HG03159 (cell line): ENCODE data around the gene FYN.
"Not testable (repeated sequence)": the region's sequence is repeated elsewhere in the genome, so short reads cannot be mapped to it uniquely, and the experiment has no call there.

Experiments used
- ATAC-seq: cut with Tn5 transposase; IDR thresholded peaks from one replicate; pipeline ENCODE4 v1.9.1; 2021; ENCODE audit warnings: mild to moderate bottlenecking, moderate library complexity; ENCODE audit not compliant: unreplicated experiment

FYN gene

DNA sequence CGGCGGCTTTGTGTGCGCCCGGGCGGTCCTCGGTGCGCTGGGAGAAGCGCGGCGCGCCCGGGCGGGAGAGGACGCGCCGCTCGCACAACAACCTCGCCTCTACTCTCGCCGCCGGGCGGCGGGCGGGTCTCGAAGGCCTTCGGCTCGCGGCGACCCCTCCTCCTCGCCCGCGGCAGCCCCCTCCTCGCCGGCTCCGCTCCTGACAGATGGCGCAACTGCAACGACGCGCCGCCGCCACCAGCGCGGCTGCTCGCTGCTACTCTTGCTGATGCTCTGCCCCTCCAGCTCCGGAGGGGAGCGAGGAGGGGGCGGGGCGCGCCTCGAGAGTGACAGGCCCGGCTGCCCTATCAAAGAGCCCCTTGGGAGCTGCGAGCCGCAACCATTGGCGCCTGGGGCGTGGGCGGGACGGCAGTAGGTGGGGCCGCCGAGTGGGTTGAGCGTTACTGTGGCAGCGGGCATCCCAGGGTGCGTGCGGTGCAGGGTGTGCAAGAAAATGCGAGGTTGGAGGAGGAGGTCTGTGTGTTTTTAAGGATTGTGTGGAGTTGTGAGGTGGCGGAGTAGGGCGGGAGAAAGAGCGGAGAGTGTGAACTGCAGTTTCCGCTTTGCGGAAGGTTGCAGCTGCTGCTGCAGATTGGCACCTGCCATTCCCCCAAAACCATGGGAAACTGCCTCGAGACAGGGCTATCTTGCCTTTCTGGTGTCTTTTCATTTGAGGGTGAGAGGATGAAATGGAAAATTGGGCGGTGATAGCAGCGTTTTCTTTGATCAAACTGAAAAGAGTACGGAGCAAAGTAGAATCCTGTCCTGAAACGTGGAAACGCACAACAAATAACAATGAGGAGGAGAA is at the start of gene FYN:
TSS of gene FYN (minus strand) at position 275 of the 847 bp plus-strand sequence. CDS start 153,401 bp downstream, outside the sequence.
- peak; percentile 99 for ATAC-seq

GRCh38 chr6:111922454-111923297 is 49.4 kb upstream of the FYN start:
- ATAC-seq: no peak

- no peak for ATAC-seq
These were observed 47.9 kb upstream of the FYN start for GRCh38 chr6:111921103-111921502.

- no peak for ATAC-seq
These were observed 47.3 kb upstream of the FYN start for GRCh38 chr6:111920578-111920977.

DNA sequence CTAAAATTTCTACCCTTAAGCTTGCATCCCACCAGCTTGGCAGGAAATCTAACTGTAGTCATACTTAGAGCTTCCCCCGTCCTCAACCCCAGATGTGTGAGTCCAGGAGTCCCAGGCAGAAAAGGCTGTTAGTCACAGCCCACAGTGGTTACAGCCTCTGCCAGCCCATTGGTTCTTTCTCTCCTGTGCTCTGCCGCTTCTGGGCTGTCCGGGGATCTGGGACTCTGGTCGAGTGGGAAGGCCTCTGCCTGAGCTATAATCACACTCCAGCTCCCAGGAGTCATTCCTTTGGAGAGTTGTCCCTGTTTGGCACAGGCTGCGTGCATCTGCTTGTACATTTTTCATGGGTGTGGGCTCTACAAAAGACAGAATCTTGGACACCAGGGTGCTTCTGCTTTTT is 45.6 kb upstream of the FYN start:
- ATAC-seq: no peak

- ATAC-seq: no peak
These were observed 43.5 kb upstream of the FYN start for GRCh38 chr6:111916747-111917146.

DNA sequence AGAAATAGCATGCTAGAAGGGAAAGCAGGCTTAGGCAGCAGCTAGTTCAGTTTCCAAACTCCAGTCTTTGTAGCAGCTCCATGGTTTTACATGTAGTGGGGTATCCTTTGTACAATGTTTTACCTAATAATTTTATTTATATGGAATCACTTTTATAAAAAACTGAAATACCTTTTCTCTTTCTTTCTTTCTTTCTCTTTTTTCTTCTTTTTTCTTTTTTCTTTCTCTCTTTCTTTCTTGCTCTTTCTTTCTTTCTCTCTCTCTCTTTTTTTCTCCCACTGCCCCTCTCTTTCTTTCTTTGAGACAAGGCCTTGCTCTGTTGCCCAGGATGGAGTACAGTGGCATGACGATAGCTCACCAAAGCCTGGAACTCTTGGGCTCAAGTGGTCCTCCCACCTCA is 41.4 kb upstream of the FYN start:
- ATAC-seq: no peak

DNA sequence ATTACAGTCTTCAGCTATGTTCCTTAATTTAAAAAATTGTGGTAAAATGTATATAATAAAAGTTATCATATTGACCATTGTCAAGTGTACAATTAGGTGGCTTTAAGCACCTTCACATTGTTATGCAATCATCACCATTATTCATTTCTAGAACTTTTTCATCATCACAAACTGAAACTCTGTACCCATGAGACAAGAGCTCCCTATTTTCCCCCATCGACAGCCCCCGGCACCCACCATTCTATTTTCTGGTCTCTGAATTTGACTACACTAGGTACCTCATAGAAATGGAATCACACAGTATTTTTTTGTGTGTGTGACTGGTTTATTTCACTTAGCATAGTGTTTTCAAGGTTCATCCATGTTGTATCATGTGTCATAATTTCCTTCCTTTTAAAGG is 39.7 kb upstream of the FYN start:
- ATAC-seq: no peak

- ATAC-seq: no peak
These were observed 38.2 kb upstream of the FYN start for GRCh38 chr6:111911428-111911827.

DNA sequence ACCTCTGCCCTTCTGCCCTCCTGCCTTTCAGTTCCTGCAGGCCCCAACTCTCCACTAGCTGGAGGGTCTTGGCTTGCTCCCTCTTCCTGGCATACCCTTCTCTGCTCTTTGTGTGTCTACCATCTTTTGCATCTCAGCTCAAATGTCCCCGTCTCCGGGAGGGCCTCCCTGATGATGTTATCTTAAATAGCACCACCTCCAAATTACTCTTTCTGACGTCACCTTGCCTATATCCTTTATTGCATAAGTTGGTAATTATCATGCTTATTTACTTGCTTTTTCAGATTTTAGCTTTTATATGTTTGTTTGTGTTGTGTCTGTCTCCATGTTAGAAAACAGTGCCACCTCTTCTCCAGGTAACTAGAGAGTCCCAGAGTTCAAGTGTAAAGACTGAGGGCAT is 36.0 kb upstream of the FYN start:
- ATAC-seq: no peak

GRCh38 chr6:111908365-111908764 is 35.1 kb upstream of the FYN start:
- not testable (repeated sequence) for ATAC-seq

GRCh38 chr6:111900735-111901134 is 27.5 kb upstream of the FYN start:
- ATAC-seq: no peak

DNA sequence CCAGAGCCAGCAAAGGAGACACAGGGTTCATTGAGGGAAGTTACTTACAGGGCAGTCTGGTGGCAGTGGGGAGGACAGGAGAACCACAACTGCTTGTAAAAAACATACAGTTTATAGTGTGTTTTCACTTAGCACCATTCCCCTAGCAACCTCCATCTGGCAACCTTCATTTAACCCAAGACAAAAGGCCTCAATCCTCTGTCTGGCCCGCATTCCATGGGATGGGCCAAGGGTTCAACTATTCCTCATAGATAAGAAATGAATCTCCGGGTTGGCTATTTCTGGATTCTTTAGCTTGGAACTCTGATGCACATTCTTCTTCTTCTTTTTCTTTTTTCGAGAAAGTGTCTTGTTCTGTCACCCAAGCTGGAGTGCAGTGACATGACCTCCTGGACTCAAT is 26.3 kb upstream of the FYN start:
- ATAC-seq: no peak

GRCh38 chr6:111898452-111898851 is 25.2 kb upstream of the FYN start:
- ATAC-seq: no peak

DNA sequence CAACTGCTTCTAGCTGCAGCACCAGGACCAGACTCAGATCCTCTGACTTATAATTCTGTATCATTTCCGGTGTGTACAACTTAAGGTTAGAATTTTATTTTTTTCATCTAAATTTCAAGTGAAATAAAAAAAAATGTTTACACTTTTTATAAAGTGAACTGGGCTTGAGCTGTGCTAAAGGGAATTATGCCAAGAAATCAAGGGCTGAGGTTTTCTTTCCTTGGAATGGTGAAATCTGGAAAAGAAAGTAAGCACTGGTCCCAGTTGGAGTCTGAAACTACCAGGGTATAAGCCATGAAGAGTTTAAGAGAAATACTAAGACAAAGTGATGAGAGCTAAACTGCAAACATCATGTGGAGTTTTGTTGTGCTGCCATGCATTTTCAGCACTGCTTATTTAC is 21.7 kb upstream of the FYN start:
- no peak for ATAC-seq

DNA sequence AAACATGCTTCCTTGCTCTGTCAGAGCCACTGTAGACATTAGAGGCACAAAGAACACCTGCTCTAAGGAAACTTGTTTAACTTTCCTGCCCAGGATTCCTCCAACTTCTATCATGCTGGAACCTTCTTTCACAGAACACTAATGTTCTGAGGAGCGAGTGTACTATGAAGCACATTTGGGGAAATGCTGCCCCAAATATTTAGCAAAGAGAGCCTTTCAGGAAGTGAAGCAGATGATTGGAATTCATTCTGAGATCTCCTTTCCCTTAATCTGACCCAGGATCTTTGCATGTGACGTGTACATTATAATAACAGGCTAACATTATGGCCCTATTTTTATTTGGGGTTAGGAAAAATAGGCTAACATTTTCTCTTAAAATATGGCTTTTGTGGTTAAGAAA is 21.0 kb upstream of the FYN start:
- no peak for ATAC-seq

- no peak for ATAC-seq
These were observed 19.2 kb upstream of the FYN start for GRCh38 chr6:111892431-111892830.

GRCh38 chr6:111890988-111891387 is 17.7 kb upstream of the FYN start:
- no peak for ATAC-seq

DNA sequence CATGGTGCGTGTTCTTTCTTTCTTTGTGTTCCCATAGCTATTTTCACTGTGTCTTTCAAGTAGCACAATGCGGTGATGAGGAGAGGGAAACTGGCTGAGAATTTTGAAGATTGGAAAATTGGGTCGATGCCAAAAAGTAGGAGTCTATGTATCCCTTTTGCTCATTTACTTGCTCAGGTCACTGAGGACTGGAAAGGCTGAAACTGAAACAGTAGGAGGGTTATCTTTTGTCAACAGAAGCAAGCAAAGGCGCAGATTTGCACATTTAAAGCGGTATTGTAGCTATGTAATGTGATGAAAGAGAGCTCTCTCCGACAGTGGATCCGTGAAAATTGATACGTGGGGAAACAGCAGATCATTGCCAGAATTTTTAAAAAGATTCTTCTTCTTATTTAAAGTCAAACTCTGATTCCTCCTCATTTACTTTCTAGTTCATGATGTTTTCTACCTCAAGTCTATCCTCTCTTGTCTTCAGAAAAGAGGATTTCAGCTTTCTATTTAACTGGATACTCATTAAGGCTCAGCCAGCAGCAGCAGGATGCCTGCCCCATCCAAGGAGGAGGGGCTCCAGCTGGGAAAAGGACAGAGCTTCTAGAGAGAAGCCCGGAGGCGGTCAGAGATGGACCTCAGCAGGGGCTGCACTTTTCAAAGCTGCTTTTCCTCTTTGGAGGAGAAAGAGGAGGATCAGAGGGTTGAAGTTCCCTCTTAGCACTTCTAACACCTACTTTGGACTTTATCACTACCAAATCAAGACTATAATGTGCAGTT is 15.9 kb upstream of the FYN start:
- ATAC-seq: no peak

DNA sequence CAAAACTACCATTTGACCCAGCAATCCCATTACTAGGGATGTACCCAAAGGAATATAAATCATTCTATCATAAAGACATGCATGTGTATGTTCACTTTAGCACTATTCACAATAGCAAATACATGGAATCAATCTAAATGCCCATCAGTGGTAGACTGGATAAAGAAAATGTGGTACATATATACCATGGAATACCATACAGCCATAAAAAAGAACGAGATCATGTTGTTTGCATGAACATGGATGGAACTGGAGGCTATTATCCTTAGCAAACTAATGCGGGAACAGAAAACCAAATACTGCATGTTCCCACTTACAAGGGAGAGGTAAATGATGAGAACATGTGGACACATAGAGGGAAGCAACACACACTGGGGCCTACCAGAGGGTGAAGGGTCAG is 13.5 kb upstream of the FYN start:
- not testable (repeated sequence) for ATAC-seq

GRCh38 chr6:111885373-111886027 is 12.2 kb upstream of the FYN start:
- ATAC-seq: no peak
